ENCODE data around the gene ANKRD12. TPM values are rescaled to one million over a fixed set of nuclear protein-coding genes. Genes with fewer than 3 reads are reported as not detected.
"Not testable (repeated sequence)": the region's sequence is repeated elsewhere in the genome, so short reads cannot be mapped to it uniquely, and the experiment has no call there.

Gene ANKRD12
- total RNA-seq, 1 donor from 2014 or later: 47.6 TPM

DNA sequence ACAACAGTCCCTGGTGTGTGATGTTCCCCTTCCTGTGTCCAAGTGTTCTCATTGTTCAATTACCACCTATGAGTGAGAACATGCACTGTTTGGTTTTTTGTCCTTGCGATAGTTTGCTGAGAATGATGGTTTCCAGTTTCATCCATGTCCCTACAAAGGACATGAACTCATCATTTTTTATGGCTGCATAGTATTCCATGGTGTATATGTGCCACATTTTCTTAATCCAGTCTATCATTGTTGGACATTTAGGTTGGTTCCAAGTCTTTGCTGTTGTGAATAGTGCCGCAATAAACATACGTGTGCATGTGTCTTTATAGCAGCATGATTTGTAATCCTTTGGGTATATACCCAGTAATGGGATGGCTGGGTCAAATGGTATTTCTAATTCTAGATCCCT is 29.3 kb downstream of the ANKRD12 start:
- not testable (repeated sequence) for H3K27ac Mint-ChIP-seq; DNase-seq (ENCODE audit: low spot score in 2 of 2, unreplicated experiment in 2 of 2); H3K4me1 Mint-ChIP-seq; H3K27me3 Mint-ChIP-seq (ENCODE audit: low read depth); H3K4me3 Mint-ChIP-seq
- peaks cover 55% of the 10 kb centered on the region for H3K36me3 Mint-ChIP-seq
- peaks cover 53% of the 10 kb centered on the region for H3K9me3 Mint-ChIP-seq

DNA sequence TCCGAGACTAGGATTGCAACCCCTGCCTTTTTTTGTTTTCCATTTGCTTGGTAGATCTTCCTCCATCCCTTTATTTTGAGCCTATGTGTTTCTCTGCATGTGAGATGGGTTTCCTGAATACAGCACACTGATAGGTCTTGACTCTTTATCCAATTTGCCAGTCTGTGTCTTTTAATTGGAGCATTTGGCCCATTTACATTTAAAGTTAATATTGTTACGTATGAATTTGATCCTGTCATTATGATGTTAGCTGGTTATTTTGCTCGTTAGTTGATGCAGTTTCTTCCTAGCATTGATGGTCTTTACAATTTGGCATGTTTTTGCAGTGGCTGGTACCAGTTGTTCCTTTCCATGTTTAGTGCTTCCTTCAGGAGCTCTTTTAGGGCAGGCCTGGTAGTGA is 32.9 kb downstream of the ANKRD12 start:
- H3K27me3 Mint-ChIP-seq (ENCODE audit: low read depth); H3K4me3 Mint-ChIP-seq; H3K4me1 Mint-ChIP-seq; DNase-seq (ENCODE audit: low spot score in 2 of 2, unreplicated experiment in 2 of 2); H3K27ac Mint-ChIP-seq: not testable (repeated sequence)
- Mint-ChIP-seq H3K9me3 (peaks cover 34% of the 10 kb centered on the region), H3K36me3 (peaks cover 43% of the 10 kb centered on the region)

DNA sequence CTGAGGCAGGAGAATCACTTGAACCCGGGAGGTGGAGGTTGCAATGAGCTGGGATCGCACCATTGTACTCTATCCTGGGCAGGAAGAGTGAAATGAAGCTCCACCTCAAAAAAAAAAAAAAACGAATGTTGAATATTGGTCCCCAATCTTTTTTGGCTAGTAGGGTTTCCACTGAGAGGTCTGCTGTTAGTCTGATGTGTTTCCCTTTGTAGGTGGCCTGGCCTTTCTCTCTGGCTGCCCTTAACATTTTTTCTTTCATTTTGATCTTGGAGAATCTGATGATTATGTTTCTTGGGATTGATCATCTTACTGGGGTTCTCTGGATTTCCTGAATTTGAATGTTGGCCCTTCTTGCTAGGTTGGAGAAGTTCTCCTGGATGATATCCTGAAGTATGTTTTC is 35.3 kb downstream of the ANKRD12 start:
- H3K27me3 Mint-ChIP-seq (ENCODE audit: low read depth); H3K4me1 Mint-ChIP-seq; H3K4me3 Mint-ChIP-seq; H3K27ac Mint-ChIP-seq; DNase-seq (ENCODE audit: low spot score in 2 of 2, unreplicated experiment in 2 of 2): not testable (repeated sequence)
- Mint-ChIP-seq H3K9me3 (peaks cover 24% of the 10 kb centered on the region), H3K36me3 (peaks cover 37% of the 10 kb centered on the region)

DNA sequence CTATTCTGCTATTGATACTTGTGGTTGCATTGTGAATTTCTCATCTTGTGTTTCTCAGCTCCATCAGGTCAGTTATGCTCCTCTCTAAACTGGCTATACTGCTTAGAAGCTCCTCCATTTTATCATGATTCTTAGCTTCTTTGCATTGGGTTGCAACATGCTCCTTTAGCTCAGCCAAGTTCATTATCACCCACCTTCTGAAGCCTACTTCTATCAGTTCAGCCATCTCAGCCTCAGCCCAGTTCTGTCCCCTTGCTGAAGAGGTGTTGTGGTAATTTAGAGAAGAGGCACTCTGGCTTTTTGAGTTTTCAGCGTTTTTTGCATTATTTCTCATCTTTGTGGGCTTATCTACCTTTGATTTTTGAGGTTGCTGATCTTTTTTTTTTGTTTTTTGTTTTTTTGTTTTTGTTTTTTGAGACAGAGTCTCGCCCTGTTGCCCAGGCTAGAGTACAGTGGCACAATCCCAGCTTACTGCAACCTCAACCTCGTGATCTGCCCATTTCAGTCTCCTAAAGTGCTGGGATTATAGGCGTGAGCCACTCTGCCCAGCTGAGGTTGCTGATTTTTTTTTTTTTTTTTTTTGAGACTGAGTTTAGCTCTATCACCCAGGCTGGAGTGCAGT is 36.0 kb downstream of the ANKRD12 start:
- H3K27me3 Mint-ChIP-seq (ENCODE audit: low read depth): no peaks in the 10 kb centered on the region
- H3K27ac Mint-ChIP-seq: no peak overlapping the region
- no peak overlapping the region for H3K4me3 Mint-ChIP-seq
- H3K9me3 Mint-ChIP-seq: peaks cover 22% of the 10 kb centered on the region
- no peak for DNase-seq (ENCODE audit: low spot score in 2 of 2, unreplicated experiment in 2 of 2)
- no peaks in the 10 kb centered on the region for H3K4me1 Mint-ChIP-seq
- H3K36me3 Mint-ChIP-seq: peaks cover 35% of the 10 kb centered on the region
- TF ChIP-seq, protein P1, sequence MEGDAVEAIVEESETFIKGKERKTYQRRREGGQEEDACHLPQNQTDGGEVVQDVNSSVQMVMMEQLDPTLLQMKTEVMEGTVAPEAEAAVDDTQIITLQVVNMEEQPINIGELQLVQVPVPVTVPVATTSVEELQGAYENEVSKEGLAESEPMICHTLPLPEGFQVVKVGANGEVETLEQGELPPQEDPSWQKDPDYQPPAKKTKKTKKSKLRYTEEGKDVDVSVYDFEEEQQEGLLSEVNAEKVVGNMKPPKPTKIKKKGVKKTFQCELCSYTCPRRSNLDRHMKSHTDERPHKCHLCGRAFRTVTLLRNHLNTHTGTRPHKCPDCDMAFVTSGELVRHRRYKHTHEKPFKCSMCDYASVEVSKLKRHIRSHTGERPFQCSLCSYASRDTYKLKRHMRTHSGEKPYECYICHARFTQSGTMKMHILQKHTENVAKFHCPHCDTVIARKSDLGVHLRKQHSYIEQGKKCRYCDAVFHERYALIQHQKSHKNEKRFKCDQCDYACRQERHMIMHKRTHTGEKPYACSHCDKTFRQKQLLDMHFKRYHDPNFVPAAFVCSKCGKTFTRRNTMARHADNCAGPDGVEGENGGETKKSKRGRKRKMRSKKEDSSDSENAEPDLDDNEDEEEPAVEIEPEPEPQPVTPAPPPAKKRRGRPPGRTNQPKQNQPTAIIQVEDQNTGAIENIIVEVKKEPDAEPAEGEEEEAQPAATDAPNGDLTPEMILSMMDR (IDR thresholded peaks at IDR 0.05; ENCODE audit: unreplicated experiment): no peak

DNA sequence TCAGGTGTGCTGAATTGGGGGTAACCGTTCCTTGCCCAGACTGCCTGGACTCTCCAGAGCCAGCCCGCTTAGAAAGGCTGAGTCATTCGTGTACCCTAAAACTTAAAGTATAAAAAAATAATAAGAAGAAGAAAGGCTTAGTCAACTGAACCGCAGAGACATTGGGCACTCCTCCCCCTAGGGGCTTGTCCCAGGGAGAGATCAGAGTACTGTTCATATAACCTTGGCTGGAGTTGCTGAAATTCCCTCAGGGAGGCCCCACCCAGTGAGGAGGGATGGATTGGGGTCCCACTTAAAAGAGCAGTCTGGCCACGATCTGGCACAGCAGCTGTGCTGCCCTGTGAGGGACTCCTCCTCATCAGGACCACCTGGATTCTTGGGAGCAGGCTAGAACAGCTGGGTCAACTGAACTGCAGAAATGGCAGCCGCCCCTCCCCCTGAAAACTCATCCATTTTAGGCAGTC is 37.2 kb downstream of the ANKRD12 start:
- no peaks in the 10 kb centered on the region for H3K27me3 Mint-ChIP-seq (ENCODE audit: low read depth)
- TF ChIP-seq, protein P1 (IDR thresholded peaks at IDR 0.05; ENCODE audit: unreplicated experiment): no peak
- DNase-seq (ENCODE audit: low spot score in 2 of 2, unreplicated experiment in 2 of 2): no peak
- H3K36me3 Mint-ChIP-seq: peaks cover 31% of the 10 kb centered on the region
- H3K4me1 Mint-ChIP-seq: no peaks in the 10 kb centered on the region
- no peak overlapping the region for H3K27ac Mint-ChIP-seq
- peaks cover 17% of the 10 kb centered on the region for H3K9me3 Mint-ChIP-seq
- H3K4me3 Mint-ChIP-seq: no peak overlapping the region

DNA sequence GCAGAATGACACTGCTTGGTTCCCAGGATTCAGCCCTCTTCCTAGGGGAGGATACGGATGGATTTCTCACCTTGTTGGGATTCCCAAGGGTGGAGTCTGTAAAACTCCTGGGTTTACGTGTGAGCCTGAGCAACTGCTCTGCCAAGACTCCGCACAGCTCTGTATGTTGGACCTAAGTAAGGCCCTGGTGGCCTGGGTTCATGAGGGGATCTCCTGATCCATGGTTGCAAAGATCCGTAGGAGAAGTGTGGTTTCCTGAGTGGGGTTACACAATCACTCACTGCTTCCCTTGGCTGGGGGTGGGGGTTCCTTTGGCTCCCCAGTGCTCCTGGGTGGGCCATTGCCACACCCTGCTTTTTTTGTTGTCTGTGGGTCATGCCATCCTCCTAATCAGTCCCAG is 37.7 kb downstream of the ANKRD12 start:
- Mint-ChIP-seq H3K27ac (no peak overlapping the region), H3K36me3 (peaks cover 30% of the 10 kb centered on the region), H3K27me3 (ENCODE audit: low read depth) (no peaks in the 10 kb centered on the region), H3K4me1 (no peaks in the 10 kb centered on the region), H3K9me3 (peaks cover 13% of the 10 kb centered on the region), H3K4me3 (no peak overlapping the region)
- DNase-seq (ENCODE audit: low spot score in 2 of 2, unreplicated experiment in 2 of 2): no peak
- TF ChIP-seq, protein P1 (IDR thresholded peaks at IDR 0.05; ENCODE audit: unreplicated experiment): no peak

DNA sequence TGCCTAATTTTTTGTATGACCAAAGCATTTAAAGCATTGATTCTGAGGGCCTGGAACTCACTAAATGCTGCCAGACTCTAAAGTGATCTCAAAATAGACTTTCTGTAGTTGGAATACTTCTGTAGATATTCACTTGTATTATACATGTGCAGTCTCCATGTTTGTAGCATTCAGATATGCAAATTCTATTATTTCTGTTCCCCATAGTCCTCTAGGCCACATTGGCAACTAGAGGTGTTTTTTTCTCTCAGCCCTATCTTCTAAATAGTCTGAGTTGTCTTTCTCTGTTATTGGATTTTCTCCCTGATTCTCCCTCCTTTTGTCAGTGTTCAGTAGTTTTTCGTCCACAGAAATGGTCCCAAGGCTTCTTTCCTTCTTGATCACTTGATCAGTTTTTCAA is 38.5 kb downstream of the ANKRD12 start:
- H3K4me1 Mint-ChIP-seq: no peaks in the 10 kb centered on the region
- no peak overlapping the region for H3K27ac Mint-ChIP-seq
- TF ChIP-seq, protein P1 (IDR thresholded peaks at IDR 0.05; ENCODE audit: unreplicated experiment): no peak
- peaks cover 9% of the 10 kb centered on the region for H3K9me3 Mint-ChIP-seq
- no peaks in the 10 kb centered on the region for H3K27me3 Mint-ChIP-seq (ENCODE audit: low read depth)
- no peak overlapping the region for H3K4me3 Mint-ChIP-seq
- no peak for DNase-seq (ENCODE audit: low spot score in 2 of 2, unreplicated experiment in 2 of 2)
- H3K36me3 Mint-ChIP-seq: peaks cover 25% of the 10 kb centered on the region
